Heart right ventricle (tissue), 16 donors: Measurements from ENCODE around the gene PSEN2. TPM values are rescaled to one million over a fixed set of nuclear protein-coding genes. Genes with fewer than 3 reads are reported as not detected.

Experiments
- ATAC-seq, 8 donors: fragments of 200-7000 bp; cut with Tn5 transposase; one replicate each; pipeline ENCODE4 v1.9.1; 2020; ENCODE audit warnings: mild to moderate bottlenecking in 8 of 8, moderate library complexity in 8 of 8, moderate number of reproducible peaks in 1 of 8
- DNase-seq, 2 donors: peaks; one replicate each; pipeline ENCODE4 v3.0.0-alpha.2; 2020
- H3K27ac ChIP-seq, 10 donors: fragments of 200-600 bp; sonication (generic) in 2 of 10; one replicate each; pipeline versions ENCODE4 v1.5.0 to v1.8.0; 2020 to 2022; ENCODE audit warnings: mild to moderate bottlenecking in 3 of 10
- H3K27me3 ChIP-seq, 7 donors: fragments of 200-600 bp; one replicate each; pipeline ENCODE4 v1.8.0; 2021 to 2022; ENCODE audit warnings: mild to moderate bottlenecking in 2 of 7
- H3K36me3 ChIP-seq, 9 donors: fragments of 200-600 bp; sonication (generic) in 1 of 9; one replicate each; pipeline versions ENCODE4 v1.5.0 to v1.8.0; 2020 to 2022; ENCODE audit warnings: mild to moderate bottlenecking in 2 of 9
- H3K4me1 ChIP-seq, 9 donors: fragments of 200-600 bp; sonication (generic) in 1 of 9; one replicate each; pipeline versions ENCODE4 v1.5.0 to v1.8.0; 2020 to 2022; ENCODE audit warnings: mild to moderate bottlenecking in 4 of 9
- H3K4me3 ChIP-seq, 10 donors: fragments of 200-600 bp; sonication (generic) in 2 of 10; one replicate each; pipeline versions ENCODE4 v1.5.0 to v1.8.0; 2020 to 2022; ENCODE audit warnings: mild to moderate bottlenecking in 7 of 10, moderate library complexity in 2 of 10
- H3K9me3 ChIP-seq, 11 donors: fragments of 200-600 bp in 10 of 11; sonication (generic) in 2 of 11; one replicate each; pipeline versions ENCODE4 v1.5.0 to v1.8.0; 2013 to 2022; ENCODE audit warnings: mild to moderate bottlenecking in 2 of 11, control low read depth in 1 of 11, moderate library complexity in 1 of 11
- CTCF ChIP-seq, 9 donors: fragments of 200-600 bp; sonication (generic) in 2 of 9; IDR thresholded peaks; one replicate each; pipeline versions ENCODE4 v1.5.0 to v1.8.0; 2021 to 2022; ENCODE audit warnings: antibody characterized with exemption in 9 of 9, mild to moderate bottlenecking in 5 of 9, moderate library complexity in 1 of 9
- WGBS, 2 donors: extraction: QIAGEN DNeasy Blood & Tissue Kit; methylation state at CpG; one replicate each; pipeline ENCODE4 v1.1.7; 2013; ENCODE audit warnings: inconsistent platforms in 1 of 2; 5-methylcytosine and 5-hydroxymethylcytosine counted together
- intact Hi-C, 10 donors: fragments of 100-400 bp; cut with DNase I; formaldehyde crosslinking; loops; one replicate each; pipeline versions ENCODE4 v1.11.1 to v1.14.2; 2022
- polyA plus RNA-seq, 2 donors: library from polyadenylated mRNA; stranded (reverse); fragments of 200-250 nt; gene quantifications; one replicate each; pipeline ENCODE4 v1.2.3, GENCODE V29; 2013
- total RNA-seq, 10 donors: library from RNA; stranded (reverse); fragmentation: NEBNext Ultra II Directional in 3 of 10; extraction: Animal tissue kit (Norgen Biotek cat#: 25700) in 3 of 10; gene quantifications; one replicate each; pipeline versions ENCODE4 v1.2.1 to v1.2.4, GENCODE V29; 2021 to 2023
- donor health status: Arrhythmogenic right ventricular cardiomyopathy.
- donor health status: ischemic (EF 13 %, LVEDD 7.1; RV severe dilation, severe dysfunction).
- donor health status: healthy with polysubstance abuse.
- donor health status: DM: no; HTN: yes; CAD: no.
- donor health status: DM: no; HTN: no; CAD: no.
- donor health status: ischemic (EF 25% LVEDD 6.9; RV normal size, moderate dysfunction).
- donor health status: ischemic (EF 25% LVEDD 5.7; RV mildly dilated, moderate dysfunction).
- donor health status: healthy.
- donor health status: DM: yes; HTN: yes; CAD: no.
- donor health status: Ischemic cardiomyopathy.
- donor health status: ischemic (EF 35%, LVEDD 5.7; RV mildly dilated, moderate dysfunction).
- donor health status: nonischemic (EF 11% LVEDD 7.7; RV severe dilation, severe dysfunction).
- donor health status: DM: yes; HTN: yes; CAD: no.
- donor health status: PGD.
- donor health status: ischemic (EF 29% LVEDD 5.4; RV normal size, mild dysfunction).
- donor health status: nonischemic (EF 23%, LVEDD 6.1; RV moderate dilation, normal function).

The PSEN2 gene
- total and polyA plus RNA-seq, 12 donors: 12.9 to 25.8 (median 19.2) TPM

GRCh38 chr1:226943156-226943555, 72.7 kb downstream of the PSEN2 start:
- Histone ChIP-seq H3K36me3 (no peaks in the 10 kb centered on the region), H3K4me1 (peaks cover 15 to 82% (median 76%) of the 10 kb centered on the region in 9 donors), H3K4me3 (peak overlapping the region in 5 of 10 donors; percentile 13 to 96 (median 34)), H3K27me3 (no peaks in the 10 kb centered on the region), H3K9me3 (peaks cover 0 to 5% (median 0%) of the 10 kb centered on the region in 11 donors), H3K27ac (peak overlapping the region; percentile 8 to 99 (median 96))
- ATAC-seq (no peak), DNase-seq (no peak)
- 45 to 52% methylated on average over 5 of the region's 5 CpGs for WGBS, 2 donors
- intact Hi-C loops: loop anchor here in 2 of 10 donors (5.0 kb wide), 2 partner anchors 34 to 49 kb away; no protein-coding TSS in a partner anchor
- no peak for TF ChIP-seq CTCF (IDR thresholded peaks at IDR 0.05)

GRCh38 chr1:226943927-226944326, 73.5 kb downstream of the PSEN2 start:
- no peak for ATAC-seq

GRCh38 chr1:226945106-226945857, 74.9 kb downstream of the PSEN2 start:
- Histone ChIP-seq H3K4me3 (no peak overlapping the region), H3K36me3 (peaks cover 0 to 10% (median 0%) of the 10 kb centered on the region in 9 donors), H3K27me3 (no peaks in the 10 kb centered on the region), H3K4me1 (peaks cover 11 to 82% (median 71%) of the 10 kb centered on the region in 9 donors), H3K27ac (peak overlapping the region; percentile 48 to 96 (median 75)), H3K9me3 (peaks cover 0 to 10% (median 0%) of the 10 kb centered on the region in 11 donors)
- 38 to 41% methylated on average over 19 of the region's 19 CpGs for WGBS, 2 donors
- intact Hi-C loops: loop anchor here in 1 of 10 donors (5.0 kb wide), 1 partner anchor 47 kb away; no protein-coding TSS in a partner anchor
- peak in 7 of 8 donors; percentile 14 to 59 (median 51) for ATAC-seq
- DNase-seq: no peak
- TF ChIP-seq CTCF (IDR thresholded peaks at IDR 0.05): no peak

More at GRCh38 chr1:226943927-226944326, 73.5 kb downstream of the PSEN2 start:
- no peak for TF ChIP-seq CTCF (IDR thresholded peaks at IDR 0.05)
- H3K9me3 ChIP-seq: peaks cover 0 to 10% (median 0%) of the 10 kb centered on the region in 11 donors
- DNase-seq: no peak
- H3K4me3 ChIP-seq: peak overlapping the region in 2 of 10 donors; percentile 34 to 64
- peak overlapping the region in 9 of 10 donors; percentile 77 to 99 (median 96) for H3K27ac ChIP-seq
- peaks cover 11 to 74% (median 68%) of the 10 kb centered on the region in 9 donors for H3K4me1 ChIP-seq
- H3K27me3 ChIP-seq: no peaks in the 10 kb centered on the region
- no peaks in the 10 kb centered on the region for H3K36me3 ChIP-seq
- WGBS, 2 donors: 64 to 68% methylated on average over 2 of the region's 2 CpGs
- intact Hi-C loops: loop anchor here in 2 of 10 donors (5.0 kb wide), 2 partner anchors 33 to 48 kb away; no protein-coding TSS in a partner anchor

Other genes with a start within 250 kb of the PSEN2 start
- gene ITPKB, start 131.3 kb upstream of the PSEN2 start, total RNA-seq: 10 to 100 TPM; 12.1 to 30.5 (median 16.6) TPM
- 10 to 100 TPM in 1 of 2 donors, 1 to 10 TPM in 1; 4.5 to 17.0 TPM for gene ITPKB, start 131.3 kb upstream of the PSEN2 start, polyA plus RNA-seq
- gene COQ8A, start 69.7 kb downstream of the PSEN2 start, total RNA-seq: 100 to 1,000 TPM; 167 to 495 (median 266) TPM
- 100 to 1,000 TPM; 136 to 242 TPM for gene COQ8A, start 69.7 kb downstream of the PSEN2 start, polyA plus RNA-seq